ENCODE measurements around the gene SNAP29.
"Not testable (repeated sequence)": the region's sequence is repeated elsewhere in the genome, so short reads cannot be mapped to it uniquely, and the experiment has no call there.

Gene SNAP29

GRCh38 chr22:20931126-20931654 is 72.4 kb downstream of the SNAP29 start:
- H3K4me3 ChIP-seq (replicated peaks; ENCODE audit: low read depth, low read length): no peak overlapping the region
- TF ChIP-seq CTCF (IDR thresholded peaks at IDR 0.05; ENCODE audit: low read depth, low read length, missing control alignments): no peak
- no peak for DNase-seq (ENCODE audit: extremely low read depth, low read depth)

- H3K4me3 ChIP-seq (replicated peaks; ENCODE audit: low read depth, low read length): no peak overlapping the region
- TF ChIP-seq CTCF (IDR thresholded peaks at IDR 0.05; ENCODE audit: low read depth, low read length, missing control alignments): no peak
- no peak for DNase-seq (ENCODE audit: extremely low read depth, low read depth)
Observed at GRCh38 chr22:20933910-20934309, 75.1 kb downstream of the SNAP29 start.

GRCh38 chr22:20935049-20935448 is 76.2 kb downstream of the SNAP29 start:
- not testable (repeated sequence) for H3K4me3 ChIP-seq (replicated peaks; ENCODE audit: low read depth, low read length); DNase-seq (ENCODE audit: extremely low read depth, low read depth)

- not testable (repeated sequence) for H3K4me3 ChIP-seq (replicated peaks; ENCODE audit: low read depth, low read length); DNase-seq (ENCODE audit: extremely low read depth, low read depth)
Observed at GRCh38 chr22:20935780-20936539, 77.2 kb downstream of the SNAP29 start.

- H3K4me3 ChIP-seq (replicated peaks; ENCODE audit: low read depth, low read length): no peak overlapping the region
- no peak for TF ChIP-seq CTCF (IDR thresholded peaks at IDR 0.05; ENCODE audit: low read depth, low read length, missing control alignments)
- DNase-seq (ENCODE audit: extremely low read depth, low read depth): no peak
Observed at GRCh38 chr22:20937031-20937793, 78.4 kb downstream of the SNAP29 start.

GRCh38 chr22:20937794-20938671 is 79.2 kb downstream of the SNAP29 start:
- TF ChIP-seq CTCF (IDR thresholded peaks at IDR 0.05; ENCODE audit: low read depth, low read length, missing control alignments): no peak
- no peak for DNase-seq (ENCODE audit: extremely low read depth, low read depth)
- H3K4me3 ChIP-seq (replicated peaks; ENCODE audit: low read depth, low read length): no peak overlapping the region

- not testable (repeated sequence) for DNase-seq (ENCODE audit: extremely low read depth, low read depth); H3K4me3 ChIP-seq (replicated peaks; ENCODE audit: low read depth, low read length)
Observed at GRCh38 chr22:20939457-20940185, 80.8 kb downstream of the SNAP29 start.

All from HFF-Myc (cell line).